Inflammatory macrophage treated with lipopolysaccharide for 1 hour (primary cell): Measurements from ENCODE around the gene F3.

Source experiments
- DNase-seq, 2 donors: peaks; one replicate each; pipeline ENCODE4 v3.0.0-alpha.2; 2020 to 2022

Gene F3

DNA sequence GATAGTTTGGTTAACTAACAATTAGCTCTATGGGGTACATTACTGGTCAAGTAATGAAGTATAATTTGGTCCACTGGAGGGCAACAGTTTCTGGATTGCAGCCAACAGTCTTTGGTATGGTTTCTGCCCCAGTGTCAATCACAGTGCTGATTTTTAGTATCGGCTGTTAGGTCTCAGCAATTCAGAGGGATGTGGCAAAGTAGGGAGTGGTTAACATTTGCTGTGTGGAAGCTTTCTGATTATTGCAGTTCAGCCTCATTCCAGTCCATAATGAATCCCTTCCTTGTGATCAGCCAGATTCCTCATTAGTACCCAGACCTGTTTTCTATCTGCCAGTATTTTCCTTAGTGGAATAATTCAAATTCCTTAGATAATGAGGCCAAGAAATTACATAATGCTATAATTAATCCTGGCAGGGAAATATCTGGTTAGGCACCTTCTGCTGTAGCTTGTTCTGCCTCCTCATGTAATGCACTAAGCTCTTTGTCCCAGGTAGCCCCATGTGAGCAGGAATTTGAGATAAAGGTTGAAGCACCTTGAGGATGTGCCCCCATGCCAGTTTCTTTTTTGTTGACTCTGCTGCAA is 14.0 kb downstream of the F3 start:
- peak; percentile 59 to 69 for DNase-seq

DNA sequence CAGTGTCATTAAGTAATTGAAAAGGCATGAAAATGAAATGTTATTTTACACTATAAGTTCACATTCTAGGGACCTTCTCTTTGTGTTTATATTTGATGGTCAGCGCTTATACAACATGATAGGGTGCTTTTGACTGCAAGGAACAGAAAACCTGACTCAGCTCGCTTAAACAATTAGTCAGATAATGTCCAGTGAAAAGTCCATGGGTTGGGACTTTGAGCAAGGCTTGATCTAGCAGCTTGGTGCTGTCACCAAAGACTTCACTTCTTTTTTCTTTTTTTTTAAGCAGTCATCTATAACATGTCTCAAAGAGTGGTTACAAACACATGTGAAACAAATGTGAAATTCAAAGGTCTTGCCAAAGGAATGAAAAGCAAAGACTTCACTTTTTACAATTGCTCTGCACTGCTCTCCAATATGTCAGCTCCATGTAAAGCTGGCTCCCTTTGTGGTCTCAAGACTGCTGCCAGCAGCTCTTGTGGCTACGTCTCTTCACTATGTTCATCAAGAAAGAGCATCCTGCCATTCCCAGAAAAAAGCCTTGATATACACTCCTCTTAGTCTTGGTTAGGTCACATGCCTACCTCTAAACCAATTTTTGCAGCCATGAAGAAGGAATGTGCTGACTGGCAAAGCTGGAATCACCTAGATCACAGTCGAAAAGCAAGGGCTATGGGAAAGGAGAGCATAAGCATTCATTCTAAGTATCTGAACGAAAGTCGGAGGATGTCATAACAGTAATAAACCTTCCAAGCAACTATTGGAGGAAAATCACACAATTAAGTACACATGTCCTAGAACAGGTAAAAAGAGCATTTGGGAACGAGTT is 15.2 kb downstream of the F3 start:
- no peak for DNase-seq

DNA sequence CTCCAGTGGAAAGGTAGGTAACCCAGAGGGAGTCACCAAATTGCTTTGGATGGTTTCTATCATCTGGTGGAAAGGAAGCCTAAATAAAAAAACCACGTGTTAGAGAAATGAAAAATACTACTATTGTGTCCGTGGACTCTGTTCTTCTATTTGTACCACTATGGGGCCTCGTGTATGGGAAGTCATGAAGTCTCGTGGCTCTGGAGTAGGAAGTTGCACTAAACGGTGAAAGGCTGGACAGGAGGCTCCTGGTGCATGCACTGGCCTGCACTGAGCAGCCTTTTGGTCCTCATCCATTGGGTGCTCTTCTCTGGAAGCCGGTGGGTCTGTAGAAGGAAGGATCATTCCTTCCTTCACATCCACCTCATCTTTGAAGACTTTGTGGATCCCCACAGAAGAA is 17.0 kb downstream of the F3 start:
- DNase-seq = no peak

DNA sequence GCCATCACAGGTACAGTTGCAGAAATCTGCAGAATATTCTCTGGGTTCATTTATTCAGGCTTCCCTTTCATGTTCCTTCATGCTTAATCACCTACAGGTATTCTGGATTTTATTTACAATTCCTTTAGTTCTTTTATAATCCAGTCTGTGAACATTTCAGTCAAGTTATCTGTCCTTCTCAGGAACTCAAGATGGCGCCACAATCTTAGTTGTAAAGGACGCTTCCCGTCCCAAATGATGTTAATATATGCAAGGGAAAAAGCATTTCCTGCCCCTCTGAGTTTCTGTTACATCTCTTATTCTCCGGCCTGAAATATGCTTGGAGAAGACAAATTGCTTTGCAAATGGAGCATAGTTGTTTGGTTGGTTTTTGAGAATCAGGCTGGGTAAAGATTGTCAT is 19.3 kb downstream of the F3 start:
- DNase-seq = peak; percentile 50 to 70

DNA sequence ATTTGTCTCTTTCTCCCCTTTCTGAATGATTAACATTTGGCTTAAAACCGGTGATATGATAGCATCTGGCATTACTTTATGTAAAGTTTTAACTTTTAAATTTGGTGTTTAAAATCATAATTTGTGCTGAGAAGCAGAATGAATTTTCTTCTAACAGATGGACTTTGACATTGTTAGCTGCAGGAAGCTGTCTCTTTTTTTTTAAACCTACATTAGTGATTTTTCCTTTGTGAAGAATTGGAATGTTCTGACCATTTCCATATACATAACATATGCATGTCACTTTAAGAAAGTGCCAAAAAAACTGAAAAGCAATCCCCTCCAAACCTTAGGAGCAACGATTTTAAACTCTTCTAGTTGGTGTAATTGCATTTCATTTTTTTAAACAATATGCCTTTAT is 22.2 kb downstream of the F3 start:
- no peak for DNase-seq

DNA sequence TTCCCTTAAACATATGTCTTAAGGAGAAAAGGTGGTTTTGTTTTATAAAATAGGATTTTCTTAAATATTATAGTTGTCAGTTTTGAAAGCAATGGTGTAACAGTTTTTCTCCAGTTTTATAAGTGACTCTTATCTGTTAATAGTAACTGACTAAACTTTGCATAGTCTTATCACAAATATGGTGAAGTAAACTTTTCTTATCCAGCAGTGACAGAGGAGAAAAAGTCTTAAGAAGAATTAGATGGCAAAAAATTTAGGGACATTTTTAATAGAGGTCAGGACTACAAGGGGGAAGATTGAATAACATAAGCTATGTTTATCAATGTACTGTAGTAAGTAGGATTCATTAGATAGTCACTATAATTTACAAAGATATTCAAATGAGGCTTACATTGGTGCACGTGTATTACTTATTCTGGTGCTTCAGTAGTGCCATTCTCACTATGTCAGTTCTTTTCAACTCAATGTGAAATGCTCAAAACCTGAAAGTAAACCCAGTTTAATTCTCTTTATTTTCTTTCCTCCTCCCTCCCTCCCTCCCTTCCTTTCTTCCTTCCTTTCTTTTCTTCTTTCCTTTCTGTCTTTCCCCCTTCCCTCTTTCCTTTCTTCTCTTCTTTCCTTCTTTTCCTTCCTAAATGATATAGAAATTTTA is 26.1 kb downstream of the F3 start:
- no peak for DNase-seq

DNA sequence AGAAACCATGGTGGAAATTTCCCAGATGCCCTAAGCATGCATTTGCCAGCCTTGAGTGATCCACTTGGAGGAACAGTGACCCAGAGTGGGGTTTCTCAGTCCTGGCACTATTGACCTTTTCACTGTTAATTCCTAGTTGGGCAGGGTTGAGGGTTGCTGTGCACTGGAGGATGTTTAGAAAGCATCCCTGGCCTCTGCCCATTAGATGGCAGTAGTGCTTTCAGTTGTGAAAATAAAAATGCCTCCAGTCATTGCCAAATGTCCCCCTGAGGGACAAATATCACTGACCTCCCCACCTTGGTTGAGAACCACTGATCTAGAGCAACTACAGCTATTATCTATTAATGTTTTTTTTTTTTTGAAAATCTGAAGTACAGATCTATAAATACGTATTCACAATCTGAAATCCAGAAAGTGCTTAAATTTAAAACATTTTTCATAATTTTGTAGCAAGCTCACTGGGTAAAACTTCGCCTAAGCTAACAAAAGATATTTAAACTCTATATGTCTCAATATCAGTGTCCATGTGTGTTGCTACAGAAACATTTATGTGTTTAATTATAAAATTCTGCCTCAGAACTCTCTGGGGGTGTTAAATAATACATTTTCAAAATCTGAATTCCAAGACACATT is 27.3 kb downstream of the F3 start:
- DNase-seq = peak; percentile 21 to 59

DNA sequence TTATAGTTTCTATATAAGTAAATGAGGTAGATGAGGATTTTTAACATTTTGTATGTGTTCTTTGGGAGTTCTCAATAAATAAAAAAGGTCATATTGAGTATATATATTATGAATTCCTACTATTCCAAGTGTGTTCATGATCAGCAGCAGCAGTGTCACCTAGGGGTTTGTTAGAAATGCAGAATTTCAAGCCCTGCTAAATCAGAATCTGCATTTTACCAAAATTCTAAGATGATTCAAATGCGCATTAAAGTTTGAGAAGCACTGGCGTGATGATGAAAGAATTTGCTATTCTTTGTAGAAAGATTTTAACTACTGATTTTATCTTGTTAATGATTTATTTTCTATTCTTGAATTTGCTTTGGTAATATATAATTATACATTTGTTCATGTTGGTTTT is 28.7 kb downstream of the F3 start:
- DNase-seq = no peak

DNA sequence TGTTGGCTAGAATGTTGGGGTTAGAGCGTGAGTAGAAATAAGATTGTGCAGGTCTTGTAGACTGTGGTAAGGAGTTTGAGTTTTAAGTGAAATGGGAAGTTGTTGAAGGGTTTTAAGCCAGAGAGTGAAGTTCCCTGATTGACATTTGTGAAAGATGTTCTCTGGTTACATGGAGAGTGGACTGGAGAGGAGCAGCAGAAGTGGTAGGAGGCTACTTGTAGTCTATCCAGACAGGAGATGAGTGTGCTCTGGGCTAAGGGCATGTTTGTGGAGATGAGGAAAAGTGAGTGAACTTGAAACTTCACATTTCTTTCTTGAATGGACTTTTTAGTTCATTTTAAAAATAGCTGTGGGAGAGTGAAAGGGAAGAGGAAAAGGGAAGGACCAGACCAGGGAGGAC is 37.0 kb downstream of the F3 start:
- DNase-seq = peak; percentile 13 to 38

DNA sequence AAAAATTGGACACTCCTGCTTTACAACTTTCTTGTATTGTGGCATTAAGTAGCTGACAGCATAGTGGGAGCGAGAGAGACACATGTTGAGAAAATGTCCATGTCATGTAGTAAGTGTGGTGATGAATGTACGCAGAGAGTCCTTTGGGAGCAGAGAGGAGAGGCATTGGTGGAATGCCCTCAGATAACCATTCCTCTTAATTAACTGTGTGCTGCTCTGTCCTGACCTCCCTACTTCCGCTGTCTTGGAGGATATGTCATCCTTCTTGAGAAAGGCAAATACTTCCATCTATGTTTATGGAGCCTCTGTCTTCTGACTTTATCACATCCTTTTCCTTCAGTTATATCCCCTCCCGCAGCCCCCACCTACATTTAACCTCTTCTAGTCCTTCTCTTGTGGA is 38.4 kb downstream of the F3 start:
- DNase-seq = no peak

DNA sequence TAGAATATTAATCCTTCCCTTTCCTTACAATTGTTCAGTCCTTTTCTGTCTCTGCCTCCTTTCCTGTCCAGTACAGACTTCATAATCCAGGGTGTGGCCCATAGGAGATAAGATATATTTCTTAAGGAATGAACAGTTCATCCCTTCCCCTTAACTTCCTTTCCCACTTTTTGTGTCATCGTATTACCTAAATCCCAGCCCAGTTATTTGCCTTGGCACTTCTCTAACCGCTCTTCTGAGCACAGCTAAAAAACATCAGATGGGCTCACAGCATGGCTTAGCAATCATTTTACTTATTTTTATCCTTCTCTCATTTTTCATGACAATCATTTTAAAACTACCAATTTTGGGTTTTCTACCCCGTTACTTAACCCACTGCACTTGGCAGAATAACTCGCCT is 39.6 kb downstream of the F3 start:
- no peak for DNase-seq

DNA sequence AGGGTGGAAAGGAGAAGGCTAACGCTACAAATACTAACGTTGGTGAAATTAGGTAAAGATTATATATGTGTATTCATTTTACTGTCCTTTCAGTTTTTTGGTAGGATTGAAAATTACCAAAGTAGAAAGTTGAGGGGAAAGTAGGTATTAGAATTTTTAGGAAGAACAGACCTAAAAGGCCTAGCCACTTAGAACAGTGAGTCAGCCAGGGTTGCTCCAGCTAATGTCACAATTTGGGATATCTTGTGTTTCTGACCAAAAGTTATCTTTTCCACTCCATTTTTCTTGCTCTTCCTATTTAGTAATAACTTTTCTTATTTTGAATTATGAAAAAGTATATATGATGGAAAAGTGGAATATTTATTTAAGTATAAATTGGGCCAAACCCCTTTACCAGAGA is 40.1 kb downstream of the F3 start:
- DNase-seq = no peak

DNA sequence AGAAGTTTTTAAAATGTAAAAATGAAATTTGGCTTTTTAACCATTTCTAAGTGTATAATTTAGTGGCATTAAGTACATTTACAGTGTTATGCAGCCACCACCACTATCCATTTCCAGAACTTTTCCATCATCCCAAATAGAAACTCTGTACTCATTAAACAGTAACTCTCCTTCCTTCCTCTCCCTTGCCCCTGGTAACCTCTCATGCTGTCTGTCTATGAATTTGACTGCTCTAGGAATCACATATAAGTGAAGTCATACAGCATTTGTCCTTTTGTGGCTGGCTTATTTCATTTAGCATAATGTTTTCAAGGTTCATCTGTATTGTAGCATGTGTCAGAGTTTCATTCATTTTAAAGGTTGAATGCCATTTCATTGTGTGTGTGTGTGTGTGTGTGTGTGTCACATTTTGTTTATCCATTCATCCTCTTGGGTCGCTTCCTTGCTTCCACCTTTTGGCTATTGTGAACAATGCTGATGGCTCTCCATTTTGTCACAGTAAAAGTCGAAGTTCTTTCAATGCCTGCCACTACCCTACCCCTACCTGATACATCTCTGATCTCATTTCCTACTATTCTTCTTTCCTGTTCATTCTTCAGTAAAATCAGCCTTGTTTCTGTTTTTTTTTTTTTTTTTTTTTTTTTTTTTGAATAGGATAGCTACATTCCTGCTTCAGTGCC is 45.3 kb downstream of the F3 start:
- no peak for DNase-seq

DNA sequence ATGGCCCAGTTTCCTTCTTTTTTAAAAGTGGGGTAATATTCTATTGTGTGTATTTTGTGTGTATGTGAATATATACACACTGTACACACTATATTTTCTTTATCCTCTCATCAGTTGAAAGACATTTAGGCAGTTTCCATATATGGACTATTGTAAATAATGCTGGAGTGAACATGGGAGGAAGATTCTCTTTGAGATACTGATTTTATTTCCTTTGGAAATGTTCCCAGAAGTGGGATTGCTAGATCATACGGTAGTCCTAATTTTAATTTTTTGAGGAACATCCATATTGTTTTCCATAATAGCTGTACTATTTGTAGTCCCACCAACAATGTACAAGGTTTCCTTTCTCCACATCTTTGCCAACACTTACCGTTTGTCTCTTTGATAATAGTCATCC is 51.0 kb downstream of the F3 start:
- DNase-seq = no peak

DNA sequence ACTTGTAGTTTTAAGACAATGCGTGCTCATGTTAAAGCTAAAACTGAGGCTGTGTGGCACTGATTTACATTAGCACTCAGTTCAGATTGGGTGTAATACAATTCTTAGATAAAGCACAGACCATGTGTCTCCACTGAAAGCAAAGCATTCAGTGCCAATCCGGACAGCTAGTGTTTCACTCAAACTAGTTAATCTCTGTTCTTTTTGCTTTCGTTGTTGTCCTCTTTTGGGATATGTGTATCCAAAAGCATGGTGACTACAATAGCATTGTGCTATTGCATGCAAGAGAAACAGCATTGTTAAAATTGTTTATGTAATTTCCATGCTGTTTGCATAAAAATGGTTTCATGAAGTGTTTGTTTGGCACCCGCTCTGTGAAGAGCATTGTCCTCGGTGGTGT is 54.6 kb downstream of the F3 start:
- no peak for DNase-seq

DNA sequence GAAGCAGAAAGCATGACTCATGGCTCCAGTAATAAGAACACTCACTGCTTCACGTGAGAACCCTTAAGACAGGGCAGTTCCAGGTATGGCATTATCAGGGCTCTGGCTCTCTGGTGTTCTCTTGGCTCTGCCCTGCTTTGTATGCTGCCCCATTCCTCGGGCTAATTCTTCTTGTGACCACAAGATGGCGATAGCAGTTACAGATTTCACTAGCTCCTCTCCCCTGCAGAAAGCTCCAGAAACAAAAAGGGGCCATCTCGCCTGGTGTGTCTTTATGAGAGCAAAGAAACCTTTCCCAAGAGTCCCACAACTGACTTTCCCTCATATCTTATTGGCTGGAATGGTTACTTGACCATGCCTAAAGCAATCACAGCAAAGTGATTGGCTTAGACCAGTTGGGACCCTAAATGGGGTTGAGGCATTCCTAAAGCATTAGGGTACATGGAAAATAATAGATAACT is 60.1 kb downstream of the F3 start:
- peak; percentile 44 to 78 for DNase-seq

DNA sequence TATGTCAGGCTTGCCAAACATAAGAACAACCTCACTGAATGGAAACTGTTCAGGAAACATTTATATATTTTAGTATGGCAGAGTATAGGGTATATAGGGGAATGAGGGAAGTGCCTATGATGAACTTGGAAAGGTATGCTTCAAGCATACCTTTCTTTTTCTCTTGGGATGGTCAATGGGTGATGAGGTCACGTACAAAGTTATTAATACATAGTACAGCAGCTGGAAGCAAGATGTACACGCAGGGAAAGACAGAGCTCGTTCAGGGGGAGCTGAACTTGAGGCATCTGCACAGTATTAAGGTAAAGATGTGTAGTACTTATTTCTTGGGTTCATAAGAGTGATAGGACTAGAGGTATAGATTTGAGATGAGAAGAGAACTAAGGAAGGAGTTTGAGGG is 61.9 kb downstream of the F3 start:
- DNase-seq = no peak
